H9 (cell line): ENCODE data around the gene DNAJB9. TPM values are rescaled to one million over a fixed set of nuclear protein-coding genes. Genes with fewer than 3 reads are reported as not detected.

Source experiments
- DNase-seq: peaks from one replicate; pipeline ENCODE4 v3.0.0-alpha.2; 2017
- H2AFZ ChIP-seq: one replicate; pipeline ENCODE4 v1.6.1; 2013; ENCODE audit warnings: mild to moderate bottlenecking, low read length, control low read depth, moderate library complexity
- H2AK5ac ChIP-seq: 2 replicates; pipeline ENCODE4 v1.6.1; 2013; ENCODE audit warnings: low read length, control low read depth, mixed read lengths; ENCODE audit not compliant: insufficient read length
- H2BK120ac ChIP-seq: one replicate; pipeline ENCODE4 v1.6.1; 2013; ENCODE audit warnings: low read depth, mild to moderate bottlenecking, low read length, control low read depth, inconsistent platforms; ENCODE audit not compliant: poor library complexity, severe bottlenecking
- H2BK12ac ChIP-seq: 2 replicates; pipeline ENCODE4 v1.6.1; 2013; ENCODE audit warnings: low read length, control low read depth, mixed read lengths, low read depth; ENCODE audit not compliant: insufficient read length
- H2BK15ac ChIP-seq: 2 replicates; pipeline ENCODE4 v1.6.1; 2013; ENCODE audit warnings: low read depth, low read length, control low read depth
- H2BK20ac ChIP-seq: one replicate; pipeline ENCODE4 v1.6.1; 2013; ENCODE audit warnings: low read depth, mild to moderate bottlenecking, low read length, control low read depth, inconsistent platforms; ENCODE audit not compliant: poor library complexity, severe bottlenecking
- H2BK5ac ChIP-seq: 2 replicates; pipeline ENCODE4 v1.6.1; 2013; ENCODE audit warnings: low read length, control low read depth, mixed read lengths; ENCODE audit not compliant: insufficient read length
- H3K14ac ChIP-seq: 2 replicates; pipeline ENCODE4 v1.6.1; 2013; ENCODE audit warnings: low read length, control low read depth; ENCODE audit not compliant: insufficient read depth
- H3K18ac ChIP-seq: 2 replicates; pipeline ENCODE4 v1.6.1; 2013; ENCODE audit warnings: low read depth, mild to moderate bottlenecking, mixed read lengths, low read length, control low read depth; ENCODE audit not compliant: insufficient read length
- H3K23ac ChIP-seq: 2 replicates; pipeline ENCODE4 v1.6.1; 2013; ENCODE audit warnings: low read length, control low read depth, mixed read lengths, low read depth; ENCODE audit not compliant: insufficient read length
- H3K23me2 ChIP-seq: 2 replicates; pipeline ENCODE4 v1.6.1; 2013; ENCODE audit warnings: low read depth, mild to moderate bottlenecking, mixed read lengths, low read length, control low read depth; ENCODE audit not compliant: insufficient read length, poor library complexity, severe bottlenecking
- H3K27ac ChIP-seq: 2 replicates; pipeline ENCODE4 v1.5.1; 2013; ENCODE audit warnings: low read length, control low read depth, mixed read lengths, low read depth; ENCODE audit not compliant: insufficient read length
- H3K27me3 ChIP-seq: 2 replicates; pipeline ENCODE4 v1.6.1; 2013; ENCODE audit warnings: low read length, control low read depth, inconsistent platforms; ENCODE audit not compliant: insufficient read depth
- H3K4ac ChIP-seq: 2 replicates; pipeline ENCODE4 v1.6.1; 2013; ENCODE audit warnings: low read depth, mild to moderate bottlenecking, control low read depth, inconsistent platforms, low read length, moderate library complexity
- H3K4me1 ChIP-seq: 2 replicates; pipeline ENCODE4 v1.6.1; 2013; ENCODE audit warnings: low read length, control low read depth, inconsistent platforms; ENCODE audit not compliant: insufficient read depth
- H3K4me2 ChIP-seq: 2 replicates; pipeline ENCODE4 v1.6.1; 2013; ENCODE audit warnings: low read length, control low read depth, mixed read lengths; ENCODE audit not compliant: insufficient read length, insufficient read depth
- H3K56ac ChIP-seq: 2 replicates; pipeline ENCODE4 v1.6.1; 2013; ENCODE audit warnings: low read depth, mild to moderate bottlenecking, mixed read lengths, low read length, control low read depth; ENCODE audit not compliant: insufficient read length
- H3K79me1 ChIP-seq: 2 replicates; pipeline ENCODE4 v1.6.1; 2013; ENCODE audit warnings: low read depth, mild to moderate bottlenecking, moderate library complexity, low read length, control low read depth, inconsistent platforms; ENCODE audit not compliant: insufficient read depth, poor library complexity, severe bottlenecking
- H3K79me2 ChIP-seq: 2 replicates; pipeline ENCODE4 v1.6.1; 2013; ENCODE audit warnings: low read length, control low read depth, inconsistent platforms; ENCODE audit not compliant: insufficient read depth
- H3K9ac ChIP-seq: 2 replicates; pipeline ENCODE4 v1.6.1; 2013; ENCODE audit warnings: low read length, control low read depth, mixed read lengths; ENCODE audit not compliant: insufficient read length; ENCODE audit errors: extremely low read depth
- H3K9me3 ChIP-seq: one replicate; pipeline ENCODE4 v1.6.1; 2013; ENCODE audit warnings: low read depth, low read length, inconsistent platforms; ENCODE audit not compliant: control insufficient read depth
- H3T11ph ChIP-seq: one replicate; pipeline ENCODE4 v1.6.1; 2013; ENCODE audit warnings: mild to moderate bottlenecking, low read length, control low read depth, inconsistent platforms
- H4K20me1 ChIP-seq: one replicate; pipeline ENCODE4 v1.6.1; 2013; ENCODE audit not compliant: control insufficient read depth, insufficient read length, insufficient read depth
- H4K5ac ChIP-seq: 2 replicates; pipeline ENCODE4 v1.6.1; 2013; ENCODE audit warnings: low read depth, mild to moderate bottlenecking, mixed read lengths, low read length, control low read depth; ENCODE audit not compliant: insufficient read length
- H4K8ac ChIP-seq: replicated peaks from 2 replicates; pipeline ENCODE4 v1.6.1; 2013; ENCODE audit warnings: low read length, control low read depth, mixed read lengths, low read depth; ENCODE audit not compliant: insufficient read length
- H4K91ac ChIP-seq: 2 replicates; pipeline ENCODE4 v1.6.1; 2013; ENCODE audit warnings: low read depth, mild to moderate bottlenecking, moderate library complexity, mixed read lengths, low read length, control low read depth; ENCODE audit not compliant: insufficient read length
- H3K27ac Mint-ChIP-seq, 3 experiments: 2 replicates in 2 of 3; 3 replicates in 1 of 3; pipeline ENCODE4 v1.8.0; 2020 to 2021; ENCODE audit warnings: mixed read lengths in 3 of 3, mild to moderate bottlenecking in 1 of 3, moderate library complexity in 1 of 3
- H3K27me3 Mint-ChIP-seq: 2 replicates; pipeline ENCODE4 v1.8.0; 2021; ENCODE audit warnings: low read depth, mild to moderate bottlenecking, moderate library complexity, mixed read lengths
- H3K36me3 Mint-ChIP-seq, 3 experiments: 2 replicates in 2 of 3; 3 replicates in 1 of 3; pipeline ENCODE4 v1.8.0; 2020 to 2021; ENCODE audit warnings: low read depth in 3 of 3, mixed read lengths in 3 of 3; ENCODE audit not compliant: insufficient read depth in 1 of 3
- H3K4me1 Mint-ChIP-seq, 2 experiments: 2 replicates each; pipeline ENCODE4 v1.8.0; 2020; ENCODE audit warnings: mixed read lengths in 2 of 2
- H3K4me3 Mint-ChIP-seq, 2 experiments: 2 replicates in 1 of 2; 3 replicates in 1 of 2; pipeline ENCODE4 v1.8.0; 2020 to 2021; ENCODE audit warnings: mild to moderate bottlenecking in 2 of 2, mixed read lengths in 2 of 2, moderate library complexity in 1 of 2
- H3K9me3 Mint-ChIP-seq, 2 experiments: 2 replicates in 1 of 2; 3 replicates in 1 of 2; pipeline ENCODE4 v1.8.0; 2020; ENCODE audit warnings: mild to moderate bottlenecking in 2 of 2, mixed read lengths in 2 of 2, moderate library complexity in 1 of 2
- WGBS: extraction: QIAGEN DNeasy Blood & Tissue Kit; methylation state at CpG from one replicate; pipeline ENCODE4 v1.1.7; 2013; ENCODE audit warnings: missing lambda C conversion rate, low lambda C conversion rate, mixed read lengths; ENCODE audit not compliant: insufficient read length; ENCODE audit errors: extremely low coverage; 5-methylcytosine and 5-hydroxymethylcytosine counted together
- total RNA-seq: library from RNA; stranded (reverse); gene quantifications from 2 replicates; pipeline ENCODE4 v1.2.1, GENCODE V29; 2021
- TF ChIP-seq, protein P1 (sequence below): fragments of 200-600 bp; sonication (generic); conservative IDR thresholded peaks from 3 replicates; pipeline ENCODE4 v1.8.0; 2021; ENCODE audit warnings: antibody characterized with exemption, mild to moderate bottlenecking

The DNAJB9 gene
- total RNA-seq, 1 experiment from 2014 or later: 11.3 TPM

DNA sequence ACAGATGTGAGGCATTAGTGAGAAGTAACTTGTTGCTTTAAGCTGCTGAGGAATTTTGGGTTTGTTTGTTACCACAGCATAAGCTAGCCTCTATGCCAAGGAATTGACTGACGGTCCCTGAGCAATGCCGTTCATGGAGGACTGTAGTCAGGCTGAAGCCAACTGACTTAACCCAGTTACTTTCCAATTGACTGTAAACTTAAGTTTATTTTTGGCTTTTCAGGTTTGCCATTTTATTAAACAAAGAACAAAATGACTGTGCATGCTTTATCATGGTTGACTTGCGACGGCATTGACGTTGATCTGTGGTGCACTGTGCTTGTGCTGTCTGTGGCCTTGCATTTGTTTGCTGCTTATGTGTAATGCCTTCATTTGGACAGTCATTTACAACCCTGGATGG lies 53.5 kb downstream of the DNAJB9 start:
- Mint-ChIP-seq H3K27ac (no peak overlapping the region), H3K9me3 (no peaks in the 10 kb centered on the region; a peak in 1 of 5 replicates)
- DNase-seq: no peak

More for the DNA sequence above, 53.5 kb downstream of the DNAJB9 start:
- H3K9ac ChIP-seq: no peak overlapping the region
- no peak overlapping the region for H2BK120ac ChIP-seq
- no peak overlapping the region for H3K23ac ChIP-seq
- no peaks in the 10 kb centered on the region for H3K9me3 ChIP-seq
- TF ChIP-seq, protein P1, sequence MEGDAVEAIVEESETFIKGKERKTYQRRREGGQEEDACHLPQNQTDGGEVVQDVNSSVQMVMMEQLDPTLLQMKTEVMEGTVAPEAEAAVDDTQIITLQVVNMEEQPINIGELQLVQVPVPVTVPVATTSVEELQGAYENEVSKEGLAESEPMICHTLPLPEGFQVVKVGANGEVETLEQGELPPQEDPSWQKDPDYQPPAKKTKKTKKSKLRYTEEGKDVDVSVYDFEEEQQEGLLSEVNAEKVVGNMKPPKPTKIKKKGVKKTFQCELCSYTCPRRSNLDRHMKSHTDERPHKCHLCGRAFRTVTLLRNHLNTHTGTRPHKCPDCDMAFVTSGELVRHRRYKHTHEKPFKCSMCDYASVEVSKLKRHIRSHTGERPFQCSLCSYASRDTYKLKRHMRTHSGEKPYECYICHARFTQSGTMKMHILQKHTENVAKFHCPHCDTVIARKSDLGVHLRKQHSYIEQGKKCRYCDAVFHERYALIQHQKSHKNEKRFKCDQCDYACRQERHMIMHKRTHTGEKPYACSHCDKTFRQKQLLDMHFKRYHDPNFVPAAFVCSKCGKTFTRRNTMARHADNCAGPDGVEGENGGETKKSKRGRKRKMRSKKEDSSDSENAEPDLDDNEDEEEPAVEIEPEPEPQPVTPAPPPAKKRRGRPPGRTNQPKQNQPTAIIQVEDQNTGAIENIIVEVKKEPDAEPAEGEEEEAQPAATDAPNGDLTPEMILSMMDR: no peak
- H3K79me2 ChIP-seq: no peaks in the 10 kb centered on the region
- Mint-ChIP-seq H3K27me3 (no peaks in the 10 kb centered on the region), H3K36me3 (no peaks in the 10 kb centered on the region), H3K4me1 (peaks cover 7 to 9% of the 10 kb centered on the region in 2 experiments), H3K4me3 (no peak overlapping the region)
- no peaks in the 10 kb centered on the region for H4K20me1 ChIP-seq
- no CpG with 5 or more reads among the region's 5 CpGs for WGBS
- H2BK5ac ChIP-seq: no peak overlapping the region
- H2BK20ac ChIP-seq: no peak overlapping the region
- H3K79me1 ChIP-seq: no peaks in the 10 kb centered on the region
- H2AK5ac ChIP-seq: no peak overlapping the region
- H4K91ac ChIP-seq: no peak overlapping the region
- H3K27me3 ChIP-seq: no peaks in the 10 kb centered on the region
- H2BK12ac ChIP-seq: no peak overlapping the region
- H4K8ac ChIP-seq: no peak overlapping the region
- H2BK15ac ChIP-seq: no peak overlapping the region
- no peak overlapping the region for H3K27ac ChIP-seq
- H2AFZ ChIP-seq: no peak overlapping the region
- no peak overlapping the region for H3K14ac ChIP-seq
- no peak overlapping the region for H3K4ac ChIP-seq
- peaks cover 2% of the 10 kb centered on the region; the same call in 1 of the 2 replicates for H3K4me1 ChIP-seq
- no peak overlapping the region for H3K18ac ChIP-seq
- H3K23me2 ChIP-seq: no peaks in the 10 kb centered on the region
- no peak overlapping the region for H3K56ac ChIP-seq
- H3K4me2 ChIP-seq: no peak overlapping the region
- H4K5ac ChIP-seq: no peak overlapping the region
- no peak overlapping the region for H3T11ph ChIP-seq

Other genes with a start within 250 kb of the DNAJB9 start
- 1.8 and 2.3 TPM in 2 replicates for gene NRCAM, start 113.4 kb upstream of the DNAJB9 start, total RNA-seq
- gene PNPLA8, start 43.7 kb upstream of the DNAJB9 start, total RNA-seq: 10.7 and 11.7 TPM in 2 replicates
- 18.3 and 20.6 TPM in 2 replicates for gene THAP5, start 168 bp upstream of the DNAJB9 start, total RNA-seq